SU-DHL-6 (cell line): ENCODE measurements around the gene CDKAL1.

ENCODE experiments used
- CTCF ChIP-seq: fragments of 200-600 bp; sonication (generic); IDR thresholded peaks from one replicate; pipeline ENCODE4 v1.5.1; 2017; ENCODE audit warnings: antibody characterized with exemption, mild to moderate bottlenecking, low read length, moderate library complexity; ENCODE audit not compliant: insufficient read depth, poor library complexity, severe bottlenecking
- EZH2phosphoT487 ChIP-seq: fragments of 200-600 bp; sonication (generic), shearing (Covaris generic); conservative IDR thresholded peaks from 2 replicates; pipeline ENCODE4 v1.6.1; 2018; ENCODE audit warnings: mild to moderate bottlenecking, antibody characterized with exemption, low read length, moderate library complexity, mixed read lengths

DNA sequence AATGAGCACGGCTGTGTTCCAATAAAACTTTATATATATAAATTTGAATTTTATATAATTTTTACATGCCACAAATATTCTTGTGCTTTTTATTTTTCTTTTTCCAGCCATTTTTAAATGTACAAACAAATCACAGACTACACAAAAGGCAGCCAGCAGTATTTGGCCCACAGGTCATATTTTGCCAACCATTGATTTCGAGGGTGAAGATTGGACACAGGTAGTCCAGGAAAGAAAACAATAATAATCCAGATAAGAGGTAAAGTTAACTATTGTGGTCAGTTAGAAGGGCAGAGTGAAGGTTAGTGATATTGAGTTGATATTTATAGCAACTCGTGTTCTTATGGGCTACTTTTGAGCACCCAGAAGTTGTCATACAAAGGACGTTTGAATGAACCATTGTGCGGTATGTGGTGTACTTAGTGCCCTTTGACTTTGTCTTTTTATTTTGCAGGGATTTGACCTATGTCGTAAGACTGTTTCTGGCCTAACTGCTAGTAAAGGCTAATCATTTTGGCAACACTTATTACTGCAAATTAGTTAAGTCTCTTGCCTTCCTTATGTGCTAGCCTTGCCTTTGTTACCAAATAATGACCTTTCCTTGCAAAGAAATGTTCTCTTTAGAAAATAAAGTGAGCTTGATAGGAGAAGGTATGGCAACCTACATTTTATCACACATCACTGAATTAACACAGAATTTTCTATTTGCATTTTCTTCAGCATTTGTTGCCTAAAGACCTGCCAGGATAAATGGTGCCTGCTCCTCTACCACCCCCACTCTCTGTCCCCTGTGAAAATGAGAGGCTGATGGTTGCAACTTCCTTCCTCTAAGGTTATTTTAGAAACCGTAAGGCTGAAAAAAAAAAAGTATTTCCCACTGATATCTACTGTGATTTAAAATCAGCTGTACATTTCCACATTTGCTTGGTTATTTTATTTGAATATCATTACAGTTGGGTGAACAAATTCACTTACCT lies 565.4 kb downstream of the CDKAL1 start:
- TF ChIP-seq CTCF (no peak), EZH2phosphoT487 (no peak)
